T-helper 1 cell treated with Interleukin-12 subunit alpha and Interleukin-12 subunit beta and Interleukin-4 antibody, amounts not matched to agents 30 ng/mL and 1 ng/mL, for 36 hours (primary cell): ENCODE results near the gene ZMYM3. TPM values are rescaled to one million over a fixed set of nuclear protein-coding genes. Genes with fewer than 3 reads are reported as not detected.

ENCODE experiments used
- intact Hi-C: fragments of 100-400 bp; cut with micrococcal nuclease; formaldehyde crosslinking; loops from one replicate; pipeline ENCODE4 v1.15.1; 2024
- total RNA-seq: library from RNA; stranded (reverse); gene quantifications from 2 replicates; pipeline ENCODE4 v1.2.3, GENCODE V29; 2022

The ZMYM3 gene
- total RNA-seq, 1 donor from 2014 or later = 16.3 TPM

DNA sequence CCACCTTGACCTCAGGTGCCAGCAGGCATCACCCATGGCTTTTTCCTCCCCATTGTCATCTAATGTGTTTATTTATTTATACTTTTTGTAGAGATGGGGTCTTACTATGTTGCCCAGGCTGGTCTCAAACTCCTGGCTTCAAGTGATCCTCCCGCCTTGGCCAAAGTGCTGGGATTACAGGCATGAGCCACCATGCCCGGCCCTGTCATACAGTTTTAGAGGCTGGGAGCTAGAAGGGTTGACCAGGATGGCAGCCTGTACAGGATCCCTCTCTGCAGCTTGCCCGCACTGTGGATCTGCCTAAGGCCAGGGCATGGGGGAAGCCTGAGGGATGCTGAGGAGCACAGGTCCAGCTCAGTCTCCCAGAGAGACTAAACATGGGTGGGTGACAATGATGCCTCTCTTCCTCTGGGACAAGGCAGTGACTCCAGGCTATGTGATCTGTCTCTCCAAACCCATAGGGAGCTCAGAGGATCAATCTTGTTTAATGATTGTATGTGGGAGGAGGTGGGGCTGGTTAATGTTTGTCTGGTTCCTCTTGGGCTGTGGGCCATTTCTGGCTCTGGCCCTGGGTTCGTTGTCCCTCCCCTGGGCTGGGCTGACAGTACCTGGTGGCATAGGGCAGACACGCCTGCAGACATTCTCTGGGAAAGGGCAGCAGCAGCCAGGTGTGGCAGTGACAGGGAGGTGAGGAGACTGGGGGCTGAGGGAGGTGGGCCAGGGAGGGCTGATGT is 39.2 kb downstream of the ZMYM3 start:
- intact Hi-C loops = no loop called here

DNA sequence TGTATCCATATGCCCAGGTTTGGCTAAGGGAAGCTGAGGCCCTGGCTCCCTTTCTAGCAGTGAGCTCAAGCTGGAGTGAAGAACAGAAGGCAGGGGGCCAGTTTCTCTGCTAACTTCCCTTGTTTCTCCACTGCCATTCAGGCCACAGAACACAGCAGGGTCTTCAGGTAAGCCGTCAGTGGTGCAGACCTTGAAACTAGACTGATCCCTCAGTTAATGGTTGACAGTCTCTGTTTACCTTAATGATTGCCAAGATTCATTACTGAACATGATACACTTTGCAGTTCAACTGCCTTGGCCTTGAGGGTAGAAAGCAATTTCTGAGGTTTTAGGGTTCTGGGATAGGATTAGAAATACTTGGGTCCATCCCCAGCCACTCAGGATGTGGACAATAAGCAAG is 39.8 kb downstream of the ZMYM3 start:
- intact Hi-C loops = no loop called here

GRCh38 chrX:71212536-71212935 is 41.4 kb downstream of the ZMYM3 start:
- intact Hi-C loops = no loop called here

DNA sequence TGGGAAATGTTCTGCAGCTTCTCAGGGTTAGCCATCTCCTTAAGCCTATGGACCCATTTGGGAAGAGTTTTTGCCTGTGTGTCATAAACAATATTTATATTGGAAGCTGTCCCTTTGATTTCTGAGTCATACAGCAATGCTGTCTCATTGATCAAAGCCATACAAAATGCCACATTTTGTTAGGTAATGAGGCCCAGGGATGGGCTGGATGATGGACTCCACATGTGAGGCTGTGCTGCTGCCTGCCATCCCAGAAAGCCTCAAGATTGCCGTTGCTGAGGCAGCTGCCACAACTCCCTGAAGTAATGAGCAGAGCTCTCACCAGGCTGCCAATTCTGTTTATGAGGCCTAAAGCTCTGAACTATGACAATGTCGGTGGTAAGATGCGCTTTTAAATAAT is 43.1 kb downstream of the ZMYM3 start:
- intact Hi-C loops = no loop called here

DNA sequence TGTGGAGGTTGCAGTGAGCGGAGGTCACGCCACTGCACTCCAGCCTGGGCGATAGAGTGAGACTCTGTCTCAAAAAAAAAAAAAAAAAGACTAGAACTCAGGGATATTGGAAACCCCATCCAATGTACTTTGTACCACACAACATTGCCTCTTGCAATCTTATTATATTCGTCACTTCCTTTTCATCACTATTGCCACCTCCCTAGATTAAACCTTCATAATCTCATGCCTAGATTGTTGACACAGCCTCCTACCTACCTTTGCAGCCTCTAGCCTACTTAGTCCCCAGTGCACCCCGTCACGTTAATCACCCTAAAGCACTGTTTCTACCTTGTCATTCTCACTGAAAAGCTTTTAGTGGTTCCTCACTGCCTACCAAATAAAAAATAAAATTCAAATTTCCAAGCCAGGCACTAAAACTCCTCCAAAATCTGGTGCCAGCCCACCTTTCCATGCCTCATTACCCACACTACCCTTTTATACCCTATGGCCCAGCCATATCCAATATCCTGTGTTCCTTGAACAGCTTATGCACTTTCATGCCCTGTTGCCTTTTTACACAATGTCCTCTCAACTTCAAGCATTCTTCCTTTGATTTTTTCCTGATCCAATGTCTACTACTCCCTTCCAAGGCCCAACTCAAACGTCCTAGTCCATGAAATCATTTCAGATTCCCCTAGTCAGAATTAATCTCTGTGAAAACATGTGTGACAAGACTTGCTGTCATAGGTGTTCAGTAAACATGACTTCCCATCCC is 54.5 kb downstream of the ZMYM3 start:
- intact Hi-C loops = loop anchor here (5.0 kb wide), 2 partner anchors 102 to 333 kb away; partner anchors contain the start of genes FOXO4 and OGT

GRCh38 chrX:71198066-71198465 is 55.9 kb downstream of the ZMYM3 start:
- intact Hi-C loops = loop anchor here (5.0 kb wide), 2 partner anchors 101 to 334 kb away; partner anchors contain the start of genes FOXO4 and OGT

DNA sequence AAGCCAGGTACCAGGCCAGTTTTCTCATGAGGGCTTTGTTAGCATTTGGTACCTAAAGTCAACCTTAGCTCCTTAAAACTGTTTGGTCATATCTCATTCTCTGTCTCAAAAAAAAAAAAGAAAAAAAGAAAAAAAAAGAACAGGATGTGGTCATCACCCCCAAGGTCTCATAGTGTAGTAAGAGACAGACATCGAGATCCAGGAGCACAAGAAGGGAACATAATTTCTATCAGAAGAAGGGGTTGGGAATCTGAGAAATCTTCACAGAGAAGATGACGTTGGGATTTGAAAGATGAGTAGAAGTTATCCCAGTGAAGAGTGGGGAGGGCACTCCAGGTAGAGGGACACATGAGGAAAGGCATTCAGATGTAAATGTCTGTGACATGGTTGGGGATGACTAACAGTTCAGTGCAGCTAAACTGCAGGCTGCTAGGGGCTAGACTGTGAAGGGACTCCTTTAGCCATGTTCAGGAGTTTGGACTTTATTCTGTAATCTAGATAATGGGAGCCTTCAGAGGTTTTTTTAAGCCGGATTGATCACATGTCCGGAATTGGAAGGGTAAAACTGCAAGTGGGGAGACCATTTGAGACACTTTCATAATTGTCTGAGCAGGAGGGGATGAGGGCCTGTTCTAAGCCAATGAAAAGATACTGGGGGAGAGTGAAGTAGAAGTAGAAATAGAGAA is 57.8 kb downstream of the ZMYM3 start:
- intact Hi-C loops = loop anchor here (1.0 to 5.0 kb wide), 6 partner anchors 14 to 336 kb away; partner anchors contain the start of genes FOXO4, NONO, OGT and TAF1

- intact Hi-C loops = no loop called here
These were observed 62.7 kb downstream of the ZMYM3 start for GRCh38 chrX:71191248-71191647.

Other genes with a start within 250 kb of the ZMYM3 start
- 43.9 and 47.0 TPM in 2 replicates for gene SNX12, start 185.8 kb downstream of the ZMYM3 start, total RNA-seq
- 11.0 and 11.3 TPM in 2 replicates for gene FOXO4, start 158.3 kb downstream of the ZMYM3 start, total RNA-seq
- 25.9 and 39.8 TPM in 2 replicates for gene CXorf65, start 147.4 kb downstream of the ZMYM3 start, total RNA-seq
- gene IL2RG, start 142.6 kb downstream of the ZMYM3 start, total RNA-seq = 739 and 752 TPM in 2 replicates
- gene MED12, start 135.5 kb downstream of the ZMYM3 start, total RNA-seq = 74.6 and 87.2 TPM in 2 replicates
- gene NLGN3, start 109.3 kb downstream of the ZMYM3 start, total RNA-seq = 2.3 and 3.1 TPM in 2 replicates
- gene GJB1, start 30.9 kb downstream of the ZMYM3 start, total RNA-seq = not detected in 2 replicates
- 436 and 444 TPM in 2 replicates for gene NONO, start 29.5 kb upstream of the ZMYM3 start, total RNA-seq
- gene ITGB1BP2, start 47.6 kb upstream of the ZMYM3 start, total RNA-seq = 5.3 and 6.2 TPM in 2 replicates
- gene TAF1, start 112.2 kb upstream of the ZMYM3 start, total RNA-seq = 40.9 and 47.2 TPM in 2 replicates